CD4-positive, alpha-beta T cell treated with Interleukin-4 for 1 hour (primary cell): ENCODE measurements around the gene MRTO4.
A peak's percentile ranks its signal among the peaks of the same experiment; 100 is the strongest.
"Not testable (repeated sequence)": the region's sequence is repeated elsewhere in the genome, so short reads cannot be mapped to it uniquely, and the experiment has no call there.

Experiments used
- DNase-seq, 2 donors: peaks; one replicate each; pipeline ENCODE4 v3.0.0-alpha.2; 2020 to 2022

The MRTO4 gene

DNA sequence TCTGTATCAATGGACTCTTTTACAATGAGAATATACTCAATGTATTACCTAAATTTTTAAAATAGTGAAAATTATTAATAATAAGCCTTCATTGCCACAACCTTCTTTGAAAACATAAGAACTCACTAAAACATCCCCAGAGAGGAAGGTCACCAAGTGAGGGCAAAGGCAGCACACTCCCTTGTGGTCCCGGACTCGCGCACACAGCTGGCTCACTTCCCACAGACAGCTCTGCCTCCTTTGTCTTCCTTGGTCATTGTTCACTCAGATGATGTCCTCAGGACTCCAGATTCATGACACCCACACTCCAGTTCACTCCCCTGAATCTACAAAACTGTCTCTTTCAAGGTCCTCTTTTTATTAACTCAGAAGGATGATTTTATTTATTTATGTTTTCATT, 22.4 kb upstream of the MRTO4 start:
- no peak for DNase-seq

DNA sequence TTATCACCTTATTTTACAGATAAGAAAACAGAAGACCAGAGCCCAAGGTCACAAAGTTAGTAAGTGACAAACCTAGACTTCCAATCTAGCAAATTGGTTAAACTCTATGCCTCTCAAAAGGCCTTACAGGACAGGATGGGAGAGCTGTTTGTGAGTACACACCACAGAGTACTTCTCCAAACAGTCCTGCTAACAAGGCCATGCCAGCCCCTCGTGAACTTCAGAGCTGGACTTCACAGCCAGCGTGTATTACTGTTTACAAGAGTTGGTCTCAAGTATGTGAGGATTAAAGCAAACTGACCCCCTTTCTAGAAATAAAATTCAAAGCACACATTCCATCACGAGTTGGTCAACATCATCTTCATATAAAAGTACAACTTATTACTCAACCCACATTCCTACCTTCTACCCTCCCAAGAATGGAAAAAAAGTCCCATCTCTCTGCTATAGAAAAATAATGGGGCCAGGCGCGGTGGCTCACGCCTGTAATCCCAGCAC, 21.7 kb upstream of the MRTO4 start:
- no peak for DNase-seq

DNA sequence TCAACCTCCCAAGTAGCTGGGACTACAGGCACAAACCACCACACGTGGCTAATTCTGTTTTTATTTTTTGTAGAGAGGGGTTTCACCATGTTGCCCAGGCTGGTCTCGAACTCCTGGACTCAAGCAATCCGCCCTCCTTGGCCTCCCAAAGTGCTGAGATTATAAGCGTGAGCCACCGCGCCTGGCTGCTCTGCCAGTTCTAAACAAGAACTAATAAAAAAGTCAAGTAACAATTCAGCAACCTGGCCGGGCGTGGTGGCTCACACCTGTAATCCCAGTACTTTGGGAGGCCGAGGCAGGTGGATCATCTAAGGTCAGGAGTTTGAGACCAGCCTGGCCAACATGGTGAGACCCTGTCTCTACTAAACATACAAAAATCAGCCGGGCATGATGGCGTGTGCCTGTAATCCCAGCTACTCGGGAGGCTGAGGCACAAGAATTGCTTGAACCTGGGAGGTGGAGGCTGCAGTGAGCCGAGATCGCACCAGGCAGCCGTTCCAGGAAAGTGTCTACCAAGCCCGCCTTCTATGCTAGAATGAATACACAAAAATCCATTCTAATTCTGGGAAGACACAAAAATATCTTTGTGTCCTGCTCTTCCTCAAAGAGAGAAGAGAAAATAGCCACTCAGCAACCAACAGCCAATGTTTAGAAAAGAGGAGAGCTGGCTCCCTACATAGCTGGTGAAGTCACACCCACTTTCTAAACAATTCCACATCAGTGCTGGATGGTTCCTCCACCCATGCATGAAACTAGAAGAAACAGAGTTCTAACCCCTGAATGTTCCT, 19.7 kb upstream of the MRTO4 start:
- not testable (repeated sequence) for DNase-seq

DNA sequence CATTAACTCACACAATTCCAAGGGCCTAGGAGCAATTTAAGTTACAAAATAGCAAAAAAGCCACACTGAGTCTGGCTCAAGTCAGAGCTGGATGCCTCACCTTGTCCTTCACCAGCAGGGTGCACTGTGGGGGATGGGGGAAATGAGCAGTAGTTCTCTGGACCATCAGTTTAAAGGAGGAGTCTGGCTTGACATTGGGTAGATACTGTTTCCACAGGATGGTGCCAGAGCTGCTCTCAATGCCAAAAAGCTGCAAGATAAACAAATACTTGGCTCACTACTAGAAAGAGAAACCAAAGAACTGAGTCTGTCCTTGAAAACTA, 19.1 kb upstream of the MRTO4 start:
- no peak for DNase-seq

DNA sequence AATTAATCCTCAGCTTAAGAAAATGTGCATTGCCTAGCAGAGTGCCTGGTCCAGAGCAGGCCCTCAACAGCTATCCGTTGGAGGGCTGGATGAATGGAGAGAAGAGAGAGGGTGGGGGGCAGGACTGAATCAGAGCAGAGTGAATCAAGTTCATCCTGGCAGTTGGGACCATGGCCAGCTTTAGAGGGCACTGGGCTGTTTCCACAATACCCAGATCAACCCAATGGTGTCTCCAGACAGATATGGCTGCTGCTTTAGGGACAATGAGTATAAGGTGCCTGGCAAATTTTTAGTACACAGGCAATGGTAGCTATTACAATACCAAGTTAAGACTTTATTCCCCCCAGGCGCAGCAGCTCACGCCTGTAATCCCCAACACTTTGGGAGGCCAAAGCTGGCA, 17.4 kb upstream of the MRTO4 start:
- DNase-seq: no peak

DNA sequence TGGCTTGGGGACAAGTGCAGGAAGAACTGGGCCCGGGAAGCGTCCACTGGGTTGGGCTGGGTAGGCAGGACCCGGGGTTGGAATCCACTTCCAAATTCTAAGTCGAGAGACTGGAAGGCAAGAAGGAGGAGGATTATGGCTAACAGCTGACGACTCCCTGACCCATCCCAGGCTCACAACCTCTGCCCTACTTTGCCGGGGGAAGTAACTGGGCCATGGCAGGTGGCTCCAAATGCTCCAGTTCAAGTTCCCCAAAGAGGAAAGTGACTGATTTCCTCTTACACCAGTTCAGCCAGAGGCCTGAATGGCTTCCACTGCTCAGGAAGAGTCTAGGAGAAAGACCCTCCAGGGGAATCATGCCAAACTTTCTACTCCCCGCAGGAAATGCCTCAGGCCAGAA, 11.7 kb upstream of the MRTO4 start:
- no peak for DNase-seq

DNA sequence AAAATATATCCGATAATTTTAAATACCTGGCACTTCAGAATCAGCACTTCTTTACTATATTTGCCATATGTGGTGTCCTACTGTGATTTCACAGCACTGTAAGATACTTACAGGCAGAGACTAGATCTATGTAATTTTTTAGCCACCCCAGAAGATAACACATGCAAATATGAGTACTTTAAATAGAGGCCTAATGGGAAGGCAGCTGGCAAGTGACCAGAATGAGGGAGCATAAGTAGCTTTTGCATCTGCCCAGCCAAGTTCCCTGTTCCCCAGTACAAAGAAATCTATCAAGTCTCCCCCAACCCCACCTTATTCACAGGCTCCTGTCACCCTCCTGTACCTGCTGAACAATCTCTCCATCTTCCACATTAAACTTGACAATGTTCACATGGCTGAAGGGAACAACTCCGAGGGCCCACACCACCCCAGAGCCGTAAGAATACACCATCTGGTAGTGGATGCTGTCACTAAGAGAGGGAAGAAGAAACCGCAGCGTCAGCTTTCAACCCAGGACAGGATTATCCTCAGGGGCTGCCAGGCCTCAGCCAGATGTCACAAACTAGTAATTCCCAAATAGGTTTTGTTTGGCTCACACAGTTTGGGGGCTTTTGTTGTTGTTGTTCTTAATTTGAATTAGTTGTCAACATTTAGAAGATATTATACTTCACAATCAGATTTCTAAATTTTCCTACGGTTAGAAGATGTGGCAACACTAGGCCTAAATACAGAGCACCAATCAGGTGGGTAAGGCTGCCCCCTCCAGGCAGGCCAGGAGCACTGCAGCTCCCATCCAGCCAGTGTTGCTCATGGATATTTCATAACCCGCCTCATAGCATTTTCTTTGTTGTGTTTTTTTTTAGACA, 10.7 kb upstream of the MRTO4 start:
- peak; percentile 68 to 73 for DNase-seq

DNA sequence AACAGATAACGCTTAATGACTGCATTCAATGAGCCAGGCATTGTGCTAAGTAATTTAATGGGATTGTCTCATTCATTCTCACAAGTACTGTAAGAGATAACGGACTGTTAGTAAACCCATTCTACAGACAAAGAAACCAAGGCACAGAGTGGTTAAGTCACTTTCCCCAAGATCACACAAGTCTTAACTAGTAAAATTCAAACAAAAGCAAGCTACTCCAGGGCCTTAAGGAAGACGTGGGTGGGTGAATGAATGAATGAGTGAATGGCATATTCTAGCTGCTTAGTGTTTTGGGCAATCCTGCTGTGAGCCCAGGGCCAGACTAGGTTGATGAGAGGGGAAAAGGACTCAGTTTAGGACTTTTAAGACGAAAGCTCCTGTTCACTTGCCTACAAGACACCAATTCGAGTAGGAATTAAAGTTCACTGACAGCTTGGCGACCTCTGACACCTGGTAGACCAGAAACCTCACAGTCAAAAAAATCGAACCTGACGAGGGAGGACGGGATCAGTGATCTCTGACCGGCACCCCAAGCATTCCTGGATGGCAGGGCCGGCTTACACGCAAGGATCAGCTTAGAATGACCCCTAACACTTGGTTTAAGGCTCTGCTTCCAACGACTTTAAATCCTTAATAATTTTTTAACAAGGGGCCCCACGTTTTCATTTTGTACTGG, 838 bp upstream of the MRTO4 start:
- DNase-seq: peak in 1 of 2 donors; percentile 2

DNA sequence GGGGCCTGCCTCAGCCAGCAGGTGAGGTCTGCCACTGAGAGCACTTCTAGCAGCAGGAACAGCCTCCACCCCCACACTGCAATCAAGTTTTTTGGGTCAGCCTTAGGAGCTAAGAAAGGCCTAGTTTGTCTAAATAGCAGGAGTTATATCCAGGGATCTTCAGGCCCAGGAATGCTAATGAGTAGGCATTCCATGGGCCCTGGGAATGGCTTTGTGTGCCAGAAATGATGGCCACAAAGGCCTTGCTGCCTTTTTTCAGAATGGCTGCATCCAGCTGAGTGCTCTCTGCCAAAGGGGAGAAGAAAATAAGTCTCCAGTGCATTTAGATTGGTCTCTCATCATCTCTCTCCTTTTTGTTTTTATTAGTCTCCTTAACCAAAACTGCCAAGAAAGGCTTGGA, 2.8 kb downstream of the MRTO4 start:
- no peak for DNase-seq

DNA sequence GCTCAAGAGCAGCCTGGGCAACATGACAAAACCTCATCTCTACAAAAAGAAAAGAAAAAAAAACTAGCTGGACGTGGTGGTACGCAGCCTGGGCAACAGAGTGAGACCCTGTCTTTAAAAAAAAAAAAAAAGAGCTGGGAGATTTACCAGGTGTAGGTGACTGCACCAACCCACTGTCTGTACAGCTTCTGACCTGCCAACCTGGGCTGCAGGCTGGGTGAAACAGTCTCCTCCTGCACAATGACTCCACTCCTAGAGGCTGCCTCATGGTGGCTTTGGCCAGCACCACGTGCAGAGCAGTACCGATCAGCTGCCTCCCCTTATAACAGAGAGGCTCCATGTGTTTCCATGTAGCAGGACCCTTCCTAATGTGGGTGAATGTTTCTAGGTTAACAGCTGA, 3.7 kb downstream of the MRTO4 start:
- DNase-seq: no peak

DNA sequence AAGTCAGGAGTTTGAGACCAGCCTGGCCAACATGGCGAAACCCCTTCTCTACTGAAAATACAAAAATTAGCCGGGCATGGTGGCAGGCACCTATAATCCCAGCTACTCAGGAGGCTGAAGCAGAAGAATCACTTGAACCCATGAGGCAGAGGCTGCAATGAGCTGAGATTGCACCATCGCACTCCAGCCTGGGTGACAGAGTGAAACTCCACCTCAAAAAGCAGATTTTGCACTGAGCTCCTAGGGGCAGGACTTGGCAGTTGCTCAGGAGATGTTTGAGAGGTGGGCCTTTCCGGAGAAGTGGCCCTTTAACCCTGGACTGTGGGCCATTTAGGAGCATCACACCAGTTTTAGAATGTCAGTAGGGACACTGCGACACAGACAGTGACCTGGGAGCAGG, 4.7 kb downstream of the MRTO4 start:
- DNase-seq: not testable (repeated sequence)

DNA sequence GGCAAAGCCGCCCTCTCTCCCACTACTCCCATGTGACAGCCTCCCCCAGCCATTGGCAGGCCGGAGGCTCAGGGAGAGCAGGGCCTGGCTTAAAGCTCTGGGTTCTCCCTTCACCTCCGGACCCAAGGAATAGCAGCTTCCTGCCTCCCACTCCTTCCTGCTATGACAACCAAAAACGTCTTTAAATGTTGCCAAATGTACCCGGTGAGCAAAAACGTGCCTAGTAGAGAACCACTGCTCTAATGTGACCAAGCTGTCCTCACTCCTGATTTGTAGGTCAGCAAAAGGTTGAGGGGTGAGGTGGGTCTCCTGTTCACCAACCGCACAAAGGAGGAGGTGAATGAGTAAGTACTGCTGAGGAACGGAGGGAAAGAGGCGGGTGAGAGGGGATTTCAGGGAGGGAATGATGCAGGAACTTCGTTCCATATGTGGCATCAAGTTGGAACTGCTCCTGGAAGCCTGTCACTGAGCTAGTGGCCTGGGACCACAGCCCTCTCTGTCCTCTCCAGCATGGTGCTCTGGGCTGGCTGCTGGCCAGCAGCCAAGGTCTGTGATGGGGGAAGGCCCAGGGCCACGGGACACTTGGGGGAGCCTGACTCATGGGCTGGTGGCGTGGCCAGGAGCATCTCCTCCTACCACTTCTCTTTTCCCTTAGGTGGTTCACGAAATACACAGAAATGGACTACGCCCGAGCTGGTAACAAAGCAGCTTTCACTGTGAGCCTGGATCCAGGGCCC, 5.7 kb downstream of the MRTO4 start:
- no peak for DNase-seq

DNA sequence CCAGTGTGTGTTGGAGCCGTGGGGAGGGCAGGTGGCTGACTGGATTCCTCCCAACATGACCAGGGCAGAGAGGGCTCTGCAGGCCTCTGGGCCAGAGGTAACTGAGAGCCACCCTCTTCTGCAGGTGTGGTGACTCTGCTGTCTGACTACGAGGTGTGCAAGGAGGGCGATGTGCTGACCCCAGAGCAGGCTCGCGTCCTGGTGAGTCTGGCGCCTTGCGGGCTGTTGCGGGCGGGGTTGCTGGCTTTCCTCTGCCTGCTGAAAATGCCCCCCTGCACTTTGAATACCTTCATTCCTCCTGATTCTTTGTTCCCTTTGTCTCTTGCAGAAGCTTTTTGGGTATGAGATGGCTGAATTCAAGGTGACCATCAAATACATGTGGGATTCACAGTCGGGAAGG, 6.7 kb downstream of the MRTO4 start:
- no peak for DNase-seq

DNA sequence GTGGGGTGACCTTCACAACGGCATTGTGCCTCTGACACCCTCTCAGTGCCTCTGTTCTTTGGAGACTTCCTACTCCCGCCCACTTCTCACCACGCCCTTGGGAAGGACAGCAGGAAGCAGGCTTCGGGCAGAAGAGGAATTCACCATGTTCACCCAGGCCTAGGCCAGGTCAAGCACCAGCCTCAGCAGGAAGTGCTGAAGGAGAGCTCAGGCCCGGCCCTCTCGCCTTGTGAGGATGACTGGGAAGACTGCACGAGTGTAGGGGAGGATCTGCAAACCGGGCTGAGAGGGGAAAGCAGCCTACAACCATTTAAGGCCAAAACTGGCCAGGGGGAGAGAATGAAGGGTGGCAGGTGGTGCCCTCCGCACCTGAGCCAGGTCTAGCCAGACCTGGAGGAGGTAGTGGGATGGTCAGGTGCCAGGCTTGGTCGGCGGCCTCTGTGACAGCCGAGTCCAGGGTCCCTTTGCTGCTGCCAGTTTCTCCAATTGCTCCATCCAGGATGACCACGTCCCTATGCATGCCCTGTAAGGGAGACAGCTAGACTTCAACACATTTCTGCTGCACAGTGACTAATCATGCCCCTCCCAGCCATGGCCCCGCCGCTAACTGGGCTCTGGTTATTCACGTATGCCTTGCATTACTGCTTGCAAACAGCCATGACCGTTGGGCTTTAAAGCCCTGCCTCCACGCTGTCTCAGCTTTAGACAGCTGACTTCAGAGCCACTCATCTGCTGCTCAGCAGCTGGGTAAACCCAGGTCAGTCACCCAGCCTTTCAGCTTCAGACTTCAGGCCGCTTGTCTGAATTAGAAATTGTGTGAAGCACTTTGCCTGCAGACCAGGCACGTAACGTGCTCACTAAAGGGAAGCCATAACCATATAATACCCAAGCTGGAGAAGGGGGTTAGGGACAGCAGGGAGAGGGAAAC, 8.9 kb downstream of the MRTO4 start:
- DNase-seq: no peak

DNA sequence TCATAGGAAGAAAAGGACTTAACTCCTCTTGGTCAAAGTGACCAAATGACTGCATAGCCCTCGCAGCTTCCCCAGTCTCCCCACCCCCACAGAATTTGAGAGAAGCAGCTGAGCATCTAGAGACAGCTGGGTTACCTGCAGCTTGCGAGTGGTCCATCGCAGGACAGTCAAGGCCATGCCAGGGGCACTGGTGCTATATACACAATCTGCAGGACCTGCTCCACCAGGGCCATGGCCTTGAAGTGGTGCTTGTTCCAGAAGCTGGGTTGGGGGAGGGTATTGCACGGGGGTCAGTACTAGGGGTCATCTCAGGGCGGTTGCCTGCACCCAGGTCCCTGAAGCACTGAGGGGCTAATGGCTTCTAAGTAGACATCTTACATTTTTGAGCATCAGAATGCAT, 10.4 kb downstream of the MRTO4 start:
- no peak for DNase-seq

DNA sequence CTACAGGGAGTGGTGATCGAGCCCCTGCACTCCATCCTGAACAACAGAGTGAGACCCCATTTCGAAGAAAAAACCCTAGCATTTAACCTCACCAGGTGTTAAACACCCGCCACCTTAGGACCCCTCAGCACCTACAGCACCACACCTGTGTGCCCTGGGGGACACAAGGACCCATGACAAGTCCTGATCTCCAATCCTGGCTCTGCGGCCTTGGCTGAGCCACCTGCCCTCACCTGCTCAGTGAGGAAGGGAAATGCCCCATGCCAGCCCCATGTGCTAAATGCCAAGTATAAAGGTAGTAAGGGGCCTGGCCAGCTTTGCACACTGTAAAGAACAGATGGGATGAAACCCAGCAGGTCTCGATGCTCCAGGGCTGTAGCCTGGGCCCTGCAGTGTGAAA, 11.1 kb downstream of the MRTO4 start:
- DNase-seq: no peak

DNA sequence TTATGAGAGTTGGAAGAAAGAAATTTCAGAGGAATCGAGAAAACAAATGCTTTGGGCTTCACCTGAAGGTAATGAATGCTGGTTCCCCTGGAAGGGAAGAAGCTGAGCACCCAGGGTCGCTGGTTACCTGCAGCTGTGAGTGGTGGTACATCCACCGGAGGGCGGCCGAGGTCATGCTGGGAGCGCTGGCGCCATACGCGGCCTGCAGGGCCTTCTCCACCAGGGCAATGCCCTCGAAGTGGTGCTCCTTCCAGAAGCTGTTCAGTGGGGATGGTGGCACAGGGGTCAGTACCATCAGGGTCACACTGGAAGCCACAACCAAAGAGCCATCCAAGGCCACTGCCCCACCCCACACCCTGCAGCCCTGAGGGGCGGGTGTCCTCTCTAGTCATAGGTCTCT, 16.8 kb downstream of the MRTO4 start:
- no peak for DNase-seq

DNA sequence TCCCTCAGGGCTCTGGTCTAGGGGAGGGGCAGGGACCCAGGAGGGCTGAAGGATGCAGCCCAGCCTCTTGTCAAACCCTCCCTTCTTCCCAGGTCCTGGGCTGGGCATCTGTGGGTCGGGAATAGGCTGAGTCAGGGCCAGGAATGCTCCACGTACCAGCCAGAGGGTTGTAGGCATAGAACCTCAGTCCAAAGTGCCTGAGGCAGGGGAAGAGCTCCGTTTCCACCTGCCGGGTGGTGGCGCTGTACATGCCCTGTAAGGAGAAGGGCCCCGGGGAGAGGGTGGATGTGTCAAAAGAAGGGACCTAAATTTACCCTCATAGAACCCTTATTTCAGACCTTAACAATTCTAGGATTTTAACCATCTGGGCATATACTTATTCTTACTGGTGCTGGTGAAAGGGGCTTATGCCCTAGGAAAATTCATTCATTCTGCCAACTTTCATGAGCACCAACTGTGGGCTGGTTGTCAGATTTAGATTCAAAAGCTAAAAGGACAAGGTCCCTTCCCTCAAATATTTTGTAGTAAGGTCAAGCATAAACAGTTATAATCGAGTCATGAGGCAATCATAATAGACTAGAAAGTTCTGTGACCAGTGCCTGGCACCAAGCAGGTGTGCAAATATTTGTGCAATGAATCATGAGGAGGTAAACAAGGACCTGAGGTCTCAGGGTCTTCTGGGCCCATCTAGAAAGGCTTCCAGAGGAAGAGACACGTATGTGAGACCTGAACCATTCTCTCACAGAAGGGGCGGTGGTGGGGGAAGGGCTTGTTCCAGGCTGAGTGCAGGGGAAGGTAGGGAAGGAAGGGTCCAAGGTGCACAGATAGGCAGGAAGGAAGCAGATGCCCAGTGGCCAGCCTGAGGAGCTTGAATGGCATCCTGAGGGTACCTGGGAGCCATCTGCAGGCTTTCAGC, 18.1 kb downstream of the MRTO4 start:
- DNase-seq: not testable (repeated sequence)

DNA sequence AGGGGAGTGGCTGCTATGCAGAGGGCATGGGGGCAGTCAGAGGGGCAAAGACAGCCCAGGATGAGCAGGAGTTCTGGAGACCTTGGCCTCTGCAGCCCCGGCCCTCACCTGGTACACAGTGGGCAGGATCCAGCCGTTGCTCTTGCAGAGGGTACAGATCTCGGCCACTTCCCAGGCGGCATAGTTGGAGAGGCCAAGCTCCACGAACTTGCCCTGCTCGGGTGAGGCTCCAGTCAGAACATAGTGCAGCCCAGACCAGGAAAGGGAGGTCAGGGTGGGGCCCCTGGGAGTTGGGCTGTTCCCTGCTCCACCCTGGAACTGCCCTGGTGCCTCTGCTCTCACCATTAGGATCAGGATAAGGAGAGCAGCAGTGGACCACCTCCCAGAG, 18.7 kb downstream of the MRTO4 start:
- not testable (repeated sequence) for DNase-seq

DNA sequence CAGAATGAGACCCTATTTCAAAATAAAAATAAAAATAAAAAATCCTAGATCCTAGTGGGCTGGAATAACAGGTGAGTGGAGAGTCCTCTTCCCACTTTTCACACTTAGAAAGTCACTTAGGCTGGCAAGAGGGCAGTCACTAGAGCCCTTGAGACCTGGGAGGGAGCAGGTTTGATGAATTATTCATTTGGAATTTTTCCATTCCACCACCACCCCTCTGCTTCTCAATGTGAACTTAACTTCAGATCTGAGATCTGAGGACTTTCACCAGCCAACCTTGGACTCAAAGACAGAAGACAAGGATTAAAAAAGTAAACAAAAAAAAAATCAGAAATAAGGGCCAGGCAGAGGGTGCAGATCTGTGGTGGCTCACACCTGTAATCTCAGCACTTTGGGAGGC, 20.5 kb downstream of the MRTO4 start:
- DNase-seq: no peak
